ENCODE data around the gene BRD3.

The BRD3 gene

DNA sequence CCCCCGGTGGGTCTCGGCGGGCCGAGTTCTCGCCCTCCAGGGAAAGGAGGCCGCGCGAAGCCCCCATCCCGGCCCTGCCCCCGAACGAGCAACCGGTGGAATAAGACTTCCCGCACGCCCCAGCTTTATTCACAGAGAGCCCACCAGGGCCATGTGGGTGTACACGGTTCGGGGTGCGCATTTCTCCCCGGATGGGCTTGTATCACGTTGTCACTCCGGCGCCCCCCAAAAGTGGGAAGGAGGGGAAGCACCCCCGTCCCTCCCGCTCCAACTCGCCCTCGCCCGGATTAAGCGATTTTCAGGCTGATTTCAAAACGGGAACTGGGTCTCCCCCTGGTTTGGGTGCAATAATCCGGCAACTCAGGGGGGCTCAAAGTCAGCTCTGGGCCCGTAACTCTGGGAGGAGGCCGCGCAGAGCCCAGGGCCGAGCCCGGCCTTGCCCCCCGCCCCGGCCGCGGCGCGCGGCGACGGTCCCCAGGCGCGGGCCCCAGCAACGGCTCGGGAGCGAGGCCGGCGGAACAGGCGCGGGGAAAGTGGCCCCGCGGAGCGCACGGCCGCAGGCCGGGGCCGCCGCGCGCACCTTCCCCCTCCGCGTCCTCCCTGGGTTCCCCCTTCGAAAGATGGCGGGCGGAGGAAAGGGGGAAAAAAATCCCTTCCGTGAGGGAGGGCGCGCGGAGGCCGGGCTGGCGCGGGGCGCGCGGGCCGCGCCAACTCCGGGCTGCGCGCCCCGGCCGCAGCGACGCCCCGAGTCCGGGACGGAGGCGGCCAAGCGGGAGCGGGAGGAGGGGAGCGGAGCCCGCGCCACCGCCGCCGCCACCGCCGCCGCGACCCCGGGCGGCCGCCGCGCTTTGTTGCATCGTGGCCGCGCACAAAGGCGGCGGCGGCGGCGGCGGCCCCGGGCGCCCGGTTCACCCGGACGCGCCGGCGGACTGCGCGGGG lies 644 bp downstream of the BRD3 start:
- no peak for DNase-seq (ENCODE audit: low read depth, low spot score)

DNA sequence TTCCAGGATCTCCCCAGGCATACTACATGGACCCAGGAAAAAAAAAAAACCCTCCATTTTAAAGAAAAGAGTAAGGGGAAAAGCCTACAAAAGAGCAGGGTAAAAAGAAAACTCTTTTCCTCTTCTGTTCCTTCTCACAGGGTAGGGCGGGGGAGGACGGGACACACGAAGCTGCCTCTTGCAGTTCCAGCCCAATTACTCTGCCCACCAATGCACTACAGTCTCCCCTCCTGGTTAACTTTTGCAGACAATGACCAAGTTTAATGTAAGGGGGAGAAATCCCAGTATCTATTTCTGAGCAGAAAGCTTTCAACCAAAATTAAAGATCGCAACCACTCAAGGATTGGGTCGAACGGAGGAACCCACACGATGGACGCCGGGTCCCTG lies 1.3 kb downstream of the BRD3 start:
- peak; percentile 43 for DNase-seq (ENCODE audit: low read depth, low spot score)

DNA sequence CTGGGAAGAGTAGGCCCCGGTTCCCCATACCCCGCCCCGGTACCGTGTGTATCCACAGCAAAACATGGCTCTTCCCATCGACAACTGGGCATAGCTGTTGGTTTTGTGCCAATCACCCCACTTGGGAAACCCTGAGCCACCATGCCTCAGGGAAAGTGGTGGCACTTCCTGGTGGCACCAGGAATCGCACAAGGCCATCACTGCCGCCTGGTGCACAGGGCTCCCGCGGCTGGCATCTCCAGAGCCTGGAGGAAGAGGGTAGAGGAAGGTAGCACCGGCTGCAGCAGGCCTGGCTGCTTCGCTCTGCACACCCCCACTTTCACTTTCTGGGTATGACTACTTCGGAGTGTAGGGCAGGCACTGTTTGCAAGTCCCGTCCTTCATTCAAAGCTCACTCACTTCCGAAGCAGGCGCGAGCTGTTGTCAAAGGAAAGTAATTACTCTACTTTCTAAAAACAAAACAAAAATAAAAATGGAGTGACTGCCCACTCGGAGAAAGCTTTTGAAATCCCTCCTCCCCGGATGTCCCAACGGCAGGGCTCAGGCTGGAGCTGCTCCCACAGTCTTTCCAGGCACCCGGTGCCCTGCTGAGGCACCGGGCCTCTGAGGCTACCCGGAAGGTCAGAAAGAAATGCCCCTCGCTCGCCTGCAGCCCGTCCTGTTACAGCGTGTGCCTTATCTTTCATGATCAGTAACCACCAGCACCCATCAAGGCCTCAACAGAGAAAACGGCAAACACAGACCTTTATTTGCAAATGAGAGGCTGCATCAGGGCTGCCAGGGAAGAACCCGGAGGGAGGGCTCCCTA lies 2.0 kb downstream of the BRD3 start:
- peak; percentile 60 for DNase-seq (ENCODE audit: low read depth, low spot score)

DNA sequence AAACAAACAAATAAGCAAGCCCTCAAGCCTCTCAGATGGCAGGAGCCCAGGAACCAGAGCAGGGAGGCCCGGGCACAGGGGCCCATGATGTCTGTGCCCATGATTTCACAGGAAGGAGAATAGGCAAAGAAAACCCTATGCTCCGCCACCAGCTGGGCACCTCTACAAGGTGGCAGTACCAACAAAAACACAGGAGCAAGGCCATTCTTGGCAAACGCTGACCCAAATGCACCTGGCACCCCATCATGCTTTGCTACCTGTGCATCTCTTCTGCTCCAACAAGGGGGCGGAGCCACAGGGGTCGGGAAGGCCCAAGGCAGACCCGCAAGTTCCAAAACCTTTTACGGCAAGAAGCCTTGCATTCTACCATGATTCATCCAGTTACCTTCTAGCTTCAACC lies 3.1 kb downstream of the BRD3 start:
- no peak for DNase-seq (ENCODE audit: low read depth, low spot score)

DNA sequence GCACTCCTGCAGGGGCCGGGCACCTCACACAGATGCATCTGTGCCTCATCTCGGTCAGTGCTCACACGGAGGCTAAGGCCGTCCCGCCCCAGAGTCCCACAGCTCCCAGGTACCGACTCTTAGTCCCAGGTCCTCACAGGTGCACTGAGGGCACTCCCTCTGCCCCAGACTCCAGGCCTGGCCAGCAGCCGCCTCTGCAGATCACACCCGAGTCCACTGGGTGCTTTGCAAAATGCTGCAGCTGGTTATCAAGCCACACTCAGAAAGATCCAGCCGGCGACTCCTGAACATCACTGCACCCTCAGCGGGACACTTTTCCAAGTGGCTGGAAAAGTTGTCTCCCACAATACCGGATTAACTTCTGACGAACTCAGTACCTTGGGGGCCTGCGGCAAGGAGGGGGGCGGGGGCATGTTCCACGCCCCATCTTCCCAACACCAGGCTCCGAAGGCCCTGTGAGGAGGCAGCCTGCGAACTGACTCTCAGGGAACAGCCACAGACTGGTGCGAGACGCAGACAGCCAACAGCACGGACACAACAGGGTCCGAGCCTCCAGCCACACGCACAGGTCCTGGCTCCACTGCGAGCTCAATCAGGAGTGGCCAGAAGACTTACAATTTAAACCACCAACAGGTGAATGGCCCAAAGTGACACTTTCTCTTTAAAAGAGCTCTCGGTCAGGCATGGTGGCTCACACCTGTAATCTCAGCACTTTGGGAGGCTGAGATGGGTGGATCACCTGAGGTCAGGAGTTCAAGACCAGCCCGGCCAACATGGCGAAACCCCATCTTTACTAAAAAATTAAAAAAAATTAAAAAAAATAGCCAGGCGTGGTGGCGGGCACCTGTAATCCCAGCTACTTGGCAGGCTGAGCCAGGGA lies 4.0 kb downstream of the BRD3 start:
- DNase-seq (ENCODE audit: low read depth, low spot score) = no peak

- no peak for DNase-seq (ENCODE audit: low read depth, low spot score)
These were observed 4.7 kb downstream of the BRD3 start for GRCh38 chr9:134063088-134063570.

- DNase-seq (ENCODE audit: low read depth, low spot score) = peak; percentile 43
These were observed 5.3 kb downstream of the BRD3 start for GRCh38 chr9:134062461-134063087.

DNA sequence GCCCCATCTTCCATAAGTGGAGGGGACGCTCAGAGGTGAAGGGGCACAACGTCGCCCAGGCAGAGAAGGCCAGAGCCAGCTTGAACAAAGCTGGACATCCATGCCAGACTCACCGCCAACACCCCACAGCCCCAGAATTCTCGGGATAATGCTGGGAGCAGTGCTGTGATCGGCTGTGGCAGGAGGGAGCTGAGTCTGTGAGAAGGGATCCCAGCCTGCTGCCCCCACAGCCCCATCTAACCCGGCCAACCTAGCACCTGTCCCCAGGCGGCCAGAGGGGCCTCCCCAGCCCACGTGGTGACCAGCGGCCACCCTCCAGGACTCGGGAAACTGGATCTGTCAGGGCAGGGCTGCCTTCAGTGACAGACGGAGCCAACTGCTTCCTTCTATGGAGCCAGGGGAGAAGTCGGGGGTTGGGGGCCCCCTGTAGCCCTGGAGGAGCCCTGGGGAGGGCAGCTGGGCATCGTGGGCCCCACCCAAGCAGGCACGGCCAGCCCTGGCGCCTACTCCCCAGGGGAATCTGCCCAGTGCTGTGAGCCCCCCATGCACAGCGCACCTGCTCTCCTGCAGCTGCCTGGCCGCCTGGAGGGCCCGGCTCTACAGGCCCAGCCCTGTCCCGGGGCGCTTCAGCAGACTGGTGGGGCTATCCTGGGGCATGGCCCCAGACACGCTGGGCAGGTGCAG lies 6.0 kb downstream of the BRD3 start:
- no peak for DNase-seq (ENCODE audit: low read depth, low spot score)

GRCh38 chr9:134061019-134061687 lies 6.7 kb downstream of the BRD3 start:
- no peak for DNase-seq (ENCODE audit: low read depth, low spot score)

DNA sequence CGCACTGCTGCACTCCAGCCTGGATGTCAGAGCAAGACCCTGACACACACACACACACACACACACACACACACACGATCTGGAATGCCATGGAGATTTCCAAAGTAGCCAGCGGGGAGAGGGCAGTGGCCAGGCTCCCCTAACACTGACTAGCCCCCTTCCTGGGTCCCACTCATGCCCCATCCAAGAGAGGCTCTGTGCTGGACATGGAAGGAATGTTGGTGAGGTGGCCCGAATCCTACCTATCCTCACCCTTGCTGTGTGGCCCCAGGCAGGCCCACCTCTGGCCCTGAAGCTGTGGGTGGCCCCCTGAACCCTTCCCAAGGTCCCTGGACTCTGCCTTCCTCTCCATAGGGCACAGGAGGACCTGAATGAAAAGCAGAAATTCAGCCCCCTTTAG lies 7.3 kb downstream of the BRD3 start:
- no peak for DNase-seq (ENCODE audit: low read depth, low spot score)

DNA sequence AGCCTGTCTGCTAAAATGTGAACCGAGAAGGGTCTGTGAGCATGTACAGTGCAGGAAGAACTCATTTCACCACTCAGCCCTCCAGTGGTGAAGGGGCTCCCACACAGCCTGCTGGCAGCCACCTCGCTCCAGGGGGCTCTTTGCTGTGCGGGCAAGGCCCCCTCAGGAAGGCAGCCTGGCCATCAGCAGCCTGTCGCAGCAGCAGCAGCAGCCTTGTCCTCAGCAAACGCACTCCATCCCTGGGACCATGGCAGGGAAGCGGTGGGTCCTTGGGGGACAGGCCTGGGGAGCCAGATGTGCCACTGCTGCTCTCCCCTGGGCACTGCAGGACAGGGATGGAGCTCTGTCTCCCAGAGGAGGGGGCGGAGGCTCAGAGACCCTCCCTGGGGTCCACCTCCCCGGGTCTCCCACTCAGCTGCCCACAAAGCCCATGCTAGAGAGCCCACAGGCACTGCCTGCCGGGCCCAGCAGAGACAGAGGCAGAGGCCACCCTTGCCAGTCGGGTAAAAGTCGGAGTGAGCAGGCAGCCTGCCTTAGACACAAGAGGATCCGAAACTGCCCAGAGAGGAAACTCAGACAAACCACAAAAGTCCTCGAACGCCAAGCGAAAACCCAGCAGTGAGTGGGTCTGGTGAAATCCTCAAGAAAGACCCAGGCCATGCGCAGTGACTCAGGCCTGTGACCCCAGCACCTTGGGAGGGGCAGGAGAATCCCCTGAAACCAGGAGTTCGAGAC lies 8.0 kb downstream of the BRD3 start:
- DNase-seq (ENCODE audit: low read depth, low spot score) = no peak

GRCh38 chr9:134059188-134059641 lies 8.6 kb downstream of the BRD3 start:
- no peak for DNase-seq (ENCODE audit: low read depth, low spot score)

GRCh38 chr9:134058716-134059115 lies 9.1 kb downstream of the BRD3 start:
- DNase-seq (ENCODE audit: low read depth, low spot score) = no peak

DNA sequence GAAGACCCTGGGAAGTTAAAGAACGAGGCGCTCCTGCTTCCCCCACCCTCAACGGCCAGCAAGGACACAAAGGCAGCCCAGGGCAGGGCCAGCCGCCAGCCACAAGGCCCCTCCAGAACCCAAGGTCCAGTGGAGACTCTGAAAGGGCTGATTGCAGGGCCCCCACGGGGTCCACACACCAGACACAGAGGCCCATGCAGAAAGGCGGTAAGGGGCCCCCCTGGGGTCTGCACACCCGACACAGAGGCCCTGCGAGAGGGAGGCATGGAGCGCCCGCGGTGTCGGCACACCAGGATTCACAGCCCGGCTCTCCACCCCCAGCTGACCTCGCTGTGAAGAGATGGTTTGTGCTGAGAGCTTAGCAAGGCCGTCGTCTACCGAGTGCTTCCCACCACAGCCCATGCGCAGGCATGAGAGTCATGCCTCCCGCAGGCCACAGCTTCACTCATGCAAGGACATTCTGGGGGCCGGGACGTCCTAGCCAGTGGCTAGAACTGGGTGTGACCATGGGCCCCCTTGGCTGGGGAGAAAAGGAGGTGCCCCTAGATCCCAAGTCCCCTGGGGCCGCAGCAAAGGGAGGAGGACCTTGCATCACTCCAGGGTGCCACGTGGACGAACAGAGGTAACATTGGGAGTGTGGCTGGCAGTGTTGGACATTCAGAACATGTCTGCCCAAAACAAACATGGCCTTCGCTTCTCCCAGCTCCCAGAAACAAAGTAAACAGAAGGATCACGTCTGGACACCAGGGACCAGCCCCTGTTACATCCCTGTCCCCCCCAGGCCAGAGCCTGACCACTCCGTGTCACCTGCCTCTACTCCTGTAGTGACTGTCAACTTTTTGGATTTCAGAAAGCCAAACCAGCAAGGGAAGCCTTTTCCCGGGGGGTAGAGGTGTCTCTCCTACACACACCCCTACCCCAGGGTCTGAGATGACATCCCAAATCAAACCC lies 9.8 kb downstream of the BRD3 start:
- no peak for DNase-seq (ENCODE audit: low read depth, low spot score)

- DNase-seq (ENCODE audit: low read depth, low spot score) = no peak
These were observed 10.5 kb downstream of the BRD3 start for GRCh38 chr9:134057307-134057657.

DNA sequence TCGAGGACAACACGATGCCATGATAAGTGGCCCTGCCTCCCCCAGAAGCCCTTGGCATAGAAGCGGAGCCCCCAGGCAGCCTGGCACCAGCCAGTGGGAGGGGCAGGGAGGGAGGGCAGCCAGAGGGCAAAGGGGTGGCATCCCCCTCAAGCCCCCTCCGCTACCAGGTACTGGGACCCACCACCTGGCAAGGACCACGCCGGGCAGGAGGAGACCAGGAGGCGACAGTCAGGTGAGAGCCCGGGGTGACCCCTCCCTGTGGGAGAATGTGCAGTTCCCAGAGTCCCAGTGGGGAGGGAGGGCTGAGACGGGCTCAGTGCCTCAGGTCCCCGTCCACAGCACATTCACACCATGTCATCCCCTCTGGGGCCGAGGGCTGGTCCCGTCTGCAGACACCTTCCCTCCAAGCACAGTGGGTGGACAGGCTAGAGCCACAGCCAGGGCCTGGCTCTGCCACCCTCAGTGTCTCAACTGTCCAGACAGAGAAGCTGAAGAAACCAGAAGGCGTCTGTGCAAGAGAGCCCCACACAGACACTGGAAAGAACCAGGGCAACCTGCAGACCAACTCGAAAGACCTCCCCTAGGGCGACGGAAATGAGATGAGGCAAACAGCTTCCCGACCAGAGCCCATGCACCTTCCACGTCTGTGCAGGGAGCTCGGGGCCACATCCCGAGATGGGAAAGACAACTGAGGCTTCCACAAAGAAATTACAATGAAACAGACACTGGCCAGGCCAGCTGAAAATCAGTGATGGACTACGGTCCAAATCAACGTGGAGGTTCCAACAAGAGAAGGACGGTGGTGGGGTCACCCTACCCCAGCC lies 11.1 kb downstream of the BRD3 start:
- DNase-seq (ENCODE audit: low read depth, low spot score) = no peak

GRCh38 chr9:134055981-134056461 lies 11.8 kb downstream of the BRD3 start:
- DNase-seq (ENCODE audit: low read depth, low spot score) = no peak
